GM18508 (cell line): ENCODE results near the gene NRN1L.
"Not testable (repeated sequence)": the region's sequence is repeated elsewhere in the genome, so short reads cannot be mapped to it uniquely, and the experiment has no call there.

Source experiments
- ATAC-seq: cut with Tn5 transposase; IDR thresholded peaks from one replicate; pipeline ENCODE4 v1.9.1; 2021; ENCODE audit warnings: moderate number of reproducible peaks; ENCODE audit not compliant: insufficient read depth, unreplicated experiment

Gene NRN1L

DNA sequence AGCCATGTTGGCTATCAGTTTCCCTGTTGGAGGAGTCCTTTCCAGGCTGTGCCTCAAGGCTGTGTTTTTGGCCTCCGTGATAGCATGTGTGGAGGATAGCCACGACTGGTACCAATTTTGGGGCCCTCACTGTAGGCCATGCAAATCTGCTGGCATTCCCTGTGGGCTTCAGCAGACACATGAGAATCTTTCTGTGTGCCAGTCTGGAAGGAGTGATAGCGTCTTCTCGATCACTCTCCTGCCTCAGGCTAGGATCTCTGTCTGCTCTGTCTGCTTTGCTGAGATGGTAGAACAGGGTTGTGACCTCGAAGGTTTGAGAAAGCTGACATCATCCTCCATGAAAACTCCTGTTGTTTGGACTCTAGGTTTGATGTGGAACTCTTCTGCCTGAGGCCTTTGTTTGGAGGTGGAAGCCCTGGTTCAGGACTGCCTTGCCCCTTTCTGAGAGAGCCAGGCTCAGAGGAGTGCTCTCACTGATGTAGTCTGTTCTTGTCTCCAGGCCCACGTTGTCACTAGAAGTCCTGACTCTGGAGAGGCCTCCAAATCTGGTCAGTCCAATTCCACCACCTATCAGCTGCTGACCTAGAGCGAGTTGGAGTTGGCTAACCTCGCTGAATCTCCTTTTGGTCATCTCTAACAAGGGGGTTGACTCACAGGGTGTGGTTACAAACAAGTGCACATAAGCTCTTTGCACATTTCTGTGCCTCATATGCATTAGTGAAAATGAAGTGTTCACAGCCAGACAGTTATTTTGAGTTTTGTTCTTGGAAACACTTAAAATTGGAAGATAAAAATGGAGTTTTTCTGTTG, 23.9 kb upstream of the NRN1L start:
- ATAC-seq = no peak

DNA sequence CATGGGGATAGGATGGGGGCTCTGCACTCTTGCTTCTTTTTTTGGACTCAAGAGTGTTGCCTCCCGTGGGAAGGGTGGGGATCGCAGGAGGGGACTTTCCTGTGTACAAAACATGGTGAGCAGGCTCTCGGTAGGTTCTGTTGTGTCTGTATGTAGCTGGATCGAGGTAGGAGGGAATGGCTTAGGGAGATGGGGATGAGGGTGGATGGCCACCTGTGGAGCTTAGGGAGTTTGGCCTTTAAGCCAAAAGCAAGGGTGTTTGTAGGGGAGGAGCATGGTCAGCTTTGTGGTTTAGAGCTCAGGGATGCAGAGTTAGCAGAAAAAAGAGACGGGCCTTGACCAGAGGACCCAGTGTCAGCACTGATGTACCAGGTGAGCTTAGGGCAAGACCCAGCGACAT, 22.8 kb upstream of the NRN1L start:
- ATAC-seq = no peak

- no peak for ATAC-seq
Observed at GRCh38 chr16:67862623-67863583, 21.8 kb upstream of the NRN1L start.

DNA sequence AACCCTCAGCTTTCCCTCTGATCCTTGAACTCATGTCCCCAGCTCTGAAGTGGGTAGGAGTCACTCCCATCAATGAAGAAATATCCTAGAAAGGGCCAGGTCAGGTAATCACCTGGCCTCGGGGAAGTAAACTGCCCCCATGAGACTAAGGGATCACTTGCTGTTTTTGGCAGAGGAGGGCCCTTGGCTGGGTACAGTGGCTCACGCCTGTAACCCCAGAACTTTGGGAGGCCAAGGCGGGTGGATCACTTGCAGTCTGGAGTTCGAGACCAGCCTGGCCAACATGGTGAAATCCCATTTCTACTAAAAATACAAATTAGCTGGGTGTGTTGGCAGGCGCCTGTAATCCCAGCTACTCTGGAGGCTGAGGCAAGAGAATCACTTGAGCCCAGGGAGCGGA, 20.6 kb upstream of the NRN1L start:
- ATAC-seq = not testable (repeated sequence)

GRCh38 chr16:67864594-67864993, 20.1 kb upstream of the NRN1L start:
- ATAC-seq = no peak

DNA sequence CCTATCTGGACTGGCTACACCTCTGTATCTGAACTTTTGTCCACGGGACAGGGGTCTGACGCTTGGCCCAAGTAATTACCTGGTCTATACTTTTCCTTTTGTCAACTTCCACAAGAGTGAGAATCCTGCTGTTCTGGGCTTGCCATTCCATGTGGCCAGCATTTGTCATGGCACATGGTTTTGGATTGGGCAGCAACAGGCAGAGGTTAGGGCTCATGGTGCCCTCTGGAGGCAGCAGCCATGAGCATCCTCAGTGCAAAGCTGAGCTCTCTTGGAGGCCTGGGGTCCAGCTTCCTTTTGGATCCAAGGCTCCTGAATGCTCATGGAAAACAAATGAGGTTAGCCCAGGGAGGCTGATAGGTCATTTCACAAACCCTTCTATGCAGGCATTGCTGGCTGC, 19.4 kb upstream of the NRN1L start:
- no peak for ATAC-seq

DNA sequence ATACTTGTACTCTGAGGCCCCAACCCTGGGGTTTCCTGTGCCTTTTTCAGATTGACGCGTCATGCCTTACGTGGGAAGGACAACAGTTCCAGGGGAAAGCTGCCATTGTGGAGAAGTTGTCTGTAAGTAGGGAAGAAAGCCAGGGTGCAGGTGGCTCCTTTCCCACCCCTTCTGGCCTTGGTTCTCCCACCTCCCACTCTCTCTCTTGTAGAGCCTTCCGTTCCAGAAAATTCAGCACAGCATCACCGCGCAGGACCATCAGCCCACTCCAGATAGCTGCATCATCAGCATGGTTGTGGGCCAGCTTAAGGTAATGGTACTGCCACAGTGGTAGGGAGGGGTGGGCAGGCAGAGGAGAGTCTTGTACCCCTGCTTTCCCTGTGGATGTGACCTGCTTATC, 16.4 kb upstream of the NRN1L start:
- no peak for ATAC-seq

DNA sequence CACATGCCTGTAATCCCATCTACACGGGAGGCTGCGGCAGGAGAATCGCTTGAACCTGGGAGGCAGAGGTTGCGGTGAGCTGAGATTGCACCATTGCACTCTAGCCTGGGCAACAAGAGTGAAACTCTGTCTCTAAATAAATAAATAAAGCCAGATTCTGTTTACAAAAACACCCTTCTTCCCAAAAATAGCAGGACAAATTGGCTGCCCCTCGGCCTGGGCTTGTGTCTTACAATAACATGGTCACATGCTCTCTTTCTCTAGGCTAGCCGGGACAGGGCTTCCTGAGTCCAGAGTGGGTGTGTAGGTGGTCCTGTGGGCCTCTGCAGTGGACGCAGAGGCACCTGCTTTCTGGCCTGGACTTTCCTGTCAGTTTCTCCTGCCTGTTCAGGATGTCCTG, 15.0 kb upstream of the NRN1L start:
- ATAC-seq = no peak

DNA sequence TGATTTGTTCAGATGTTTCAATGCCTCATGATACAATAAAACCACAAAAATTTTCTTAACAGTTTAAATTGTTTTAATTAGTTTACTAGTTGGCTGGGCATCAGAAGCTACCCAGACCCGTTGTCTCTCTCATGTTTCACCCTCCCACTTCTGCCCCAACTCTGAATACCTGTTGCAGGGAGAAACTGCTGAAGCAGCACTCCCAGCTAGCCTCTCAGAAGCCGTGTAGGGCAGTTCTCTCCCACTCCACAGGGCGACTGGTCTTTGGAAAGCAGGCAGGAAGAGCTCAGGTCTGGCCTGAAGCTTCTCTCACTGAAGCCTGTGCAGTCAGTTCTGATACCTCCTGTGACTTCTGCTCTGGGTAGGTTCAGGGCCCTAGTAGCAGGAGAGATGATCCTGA, 13.4 kb upstream of the NRN1L start:
- ATAC-seq = no peak

DNA sequence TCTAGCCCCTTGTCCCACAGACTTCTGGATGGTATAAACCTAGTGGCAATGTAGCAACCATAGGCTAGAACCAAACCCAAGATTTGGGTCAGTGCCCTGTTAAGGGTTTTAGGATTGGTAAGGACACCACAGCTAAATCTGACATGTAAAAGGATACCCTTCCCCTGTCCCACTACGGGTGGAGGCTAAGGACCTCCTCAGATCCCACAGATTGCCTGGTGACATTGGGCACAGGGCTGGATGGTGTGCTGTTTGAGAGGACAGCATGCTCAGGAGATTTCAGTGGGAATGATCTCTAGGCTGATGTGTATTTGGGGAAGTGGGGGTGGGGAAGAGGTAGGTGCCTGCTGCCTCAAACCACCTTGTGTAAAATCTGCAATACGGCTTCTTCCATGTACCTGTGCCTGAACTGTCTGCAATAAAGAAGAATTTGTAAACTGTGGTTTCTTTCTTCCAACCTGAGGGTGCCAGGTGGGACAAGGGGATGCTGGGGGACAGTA, 12.5 kb upstream of the NRN1L start:
- no peak for ATAC-seq

- ATAC-seq = no peak
Observed at GRCh38 chr16:67872631-67873434, 11.9 kb upstream of the NRN1L start, which contains the start of gene EDC4. TSS of gene EDC4 (plus strand) at chr16:67873052. CDS start at chr16:67873262, 210 bp downstream.

- ATAC-seq = no peak
Observed at GRCh38 chr16:67873435-67874370, 11.0 kb upstream of the NRN1L start.

DNA sequence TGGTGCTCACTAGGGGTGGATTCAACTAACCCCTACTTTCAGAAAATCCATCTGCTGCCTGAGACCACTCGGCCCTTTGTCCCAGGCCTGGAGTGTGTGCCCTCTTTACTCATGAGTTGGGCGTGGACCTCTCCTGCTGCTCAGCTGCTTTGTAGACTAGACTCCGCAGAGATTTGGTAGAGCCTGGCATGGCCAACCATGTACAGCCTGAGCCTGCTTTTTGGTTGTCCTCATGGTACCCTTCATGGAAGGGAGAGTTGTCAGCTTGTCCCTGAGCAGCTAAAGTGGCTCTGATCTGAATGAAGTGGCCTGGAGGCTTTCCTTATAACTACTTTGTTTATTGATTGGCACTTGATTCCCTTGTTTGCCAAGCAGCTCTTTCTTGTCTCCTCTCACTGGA, 10.3 kb upstream of the NRN1L start:
- ATAC-seq = no peak

DNA sequence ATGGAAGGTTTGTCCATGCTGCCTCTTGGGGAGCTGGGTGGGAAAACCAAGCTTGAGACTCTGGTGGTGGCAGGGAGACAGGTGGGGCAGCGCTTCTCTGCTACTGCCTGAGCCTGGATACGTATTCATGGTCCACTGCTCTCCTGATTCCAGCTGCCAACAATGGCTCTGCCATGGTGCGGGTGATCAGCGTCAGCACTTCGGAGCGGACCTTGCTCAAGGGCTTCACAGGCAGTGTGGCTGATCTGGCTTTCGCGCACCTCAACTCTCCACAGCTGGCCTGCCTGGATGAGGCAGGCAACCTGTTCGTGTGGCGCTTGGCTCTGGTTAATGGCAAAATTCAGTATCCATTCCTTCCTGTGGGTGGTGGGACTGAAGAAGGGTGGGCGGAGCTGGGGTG, 7.6 kb upstream of the NRN1L start:
- ATAC-seq = no peak

- no peak for ATAC-seq
Observed at GRCh38 chr16:67878232-67878631, 6.5 kb upstream of the NRN1L start.

- ATAC-seq = no peak
Observed at GRCh38 chr16:67878846-67879245, 5.8 kb upstream of the NRN1L start.

GRCh38 chr16:67879462-67879861, 5.2 kb upstream of the NRN1L start:
- ATAC-seq = no peak

- ATAC-seq = no peak
Observed at GRCh38 chr16:67879936-67880335, 4.7 kb upstream of the NRN1L start.

- no peak for ATAC-seq
Observed at GRCh38 chr16:67880584-67880983, 4.1 kb upstream of the NRN1L start.
